Purkinje cell (primary cell): ENCODE measurements around the gene SPDYE4. TPM values are rescaled to one million over a fixed set of nuclear protein-coding genes. Genes with fewer than 3 reads are reported as not detected.

ENCODE experiments used
- polyA plus RNA-seq: library from polyadenylated mRNA; unstranded; fragments of >200 nt; fragmentation: Nextera tagmentation; gene quantifications from 2 replicates; pipeline ENCODE4 v1.2.1, GENCODE V29; 2014

SPDYE4 gene, protein sequence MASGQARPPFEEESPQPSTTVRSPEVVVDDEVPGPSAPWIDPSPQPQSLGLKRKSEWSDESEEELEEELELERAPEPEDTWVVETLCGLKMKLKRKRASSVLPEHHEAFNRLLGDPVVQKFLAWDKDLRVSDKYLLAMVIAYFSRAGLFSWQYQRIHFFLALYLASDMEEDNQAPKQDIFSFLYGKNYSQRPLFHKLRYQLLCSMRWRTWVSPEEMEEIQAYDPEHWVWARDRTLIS
- polyA plus RNA-seq, result not detected in 2 replicates

DNA sequence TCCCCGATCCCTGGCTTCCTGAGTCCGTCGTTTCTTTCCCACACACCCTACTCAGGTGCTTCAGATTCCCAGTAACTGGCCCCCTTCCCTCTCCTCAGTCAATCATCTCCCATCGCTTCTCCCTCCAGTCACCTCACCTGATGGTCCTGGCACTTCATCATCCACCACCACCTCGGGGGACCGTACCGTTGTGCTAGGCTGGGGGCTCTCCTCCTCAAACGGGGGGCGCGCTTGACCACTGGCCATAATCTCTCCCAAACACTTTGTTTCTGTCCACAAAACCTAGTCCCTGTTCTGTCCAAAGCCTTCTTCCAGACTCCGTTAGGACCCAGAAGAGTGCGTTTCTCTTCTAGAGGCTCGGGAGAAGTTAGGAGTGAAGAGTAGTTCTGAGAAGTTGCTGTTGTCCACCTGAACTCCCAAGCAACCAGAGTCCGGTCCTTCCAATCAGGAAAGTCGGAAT is at the start of gene SPDYE4:
Gene SPDYE4 (minus strand): TSS at position 410 of the 460 bp plus-strand sequence. CDS start 164 bp downstream, at position 246.

DNA sequence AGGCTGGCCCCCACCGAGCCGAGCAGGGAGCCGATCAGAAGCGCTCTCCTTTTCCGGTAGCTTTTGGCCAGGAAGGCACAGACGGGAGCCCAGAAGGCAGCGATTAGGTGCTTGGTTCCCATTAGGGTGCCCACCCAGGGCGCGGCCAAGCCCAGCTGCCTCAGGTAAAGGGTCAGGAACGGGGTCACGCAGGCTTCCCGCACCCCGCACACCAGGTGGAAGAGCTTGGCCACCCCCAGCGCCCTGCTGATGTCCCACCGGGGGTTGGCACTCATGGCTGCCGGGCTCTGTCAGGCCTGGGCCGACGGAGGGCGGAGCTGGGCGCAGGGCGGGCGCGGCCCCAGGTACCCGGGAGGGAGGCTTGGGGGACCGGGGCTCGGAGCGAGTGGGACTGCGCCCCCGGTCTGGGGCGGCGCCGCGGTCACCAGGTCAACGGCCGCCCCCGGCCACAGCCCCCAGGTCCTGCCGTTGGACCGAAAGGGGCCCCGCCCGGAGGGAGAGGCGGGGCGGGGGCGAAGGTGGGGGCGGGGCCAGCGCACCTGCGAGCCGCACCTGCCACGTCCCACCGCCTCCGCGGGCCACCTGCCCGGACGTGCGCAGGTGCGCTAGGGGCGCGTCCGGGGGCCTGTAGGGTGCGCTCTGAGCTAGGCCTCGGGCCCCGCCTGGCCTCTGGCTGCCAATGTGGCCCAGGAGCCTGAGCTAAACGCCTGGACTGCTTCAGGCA is 40.7 kb upstream of the SPDYE4 start, which contains the start of gene MFSD6L:
Gene MFSD6L (minus strand): TSS at position 520 of the 724 bp plus-strand sequence. CDS start 245 bp downstream, at position 275.

Other genes starting within 250 kb of the SPDYE4 start
- gene MYH10, start 127.8 kb downstream of the SPDYE4 start, polyA plus RNA-seq, result 160 and 192 TPM in 2 replicates
- not detected in 2 replicates for gene CCDC42, start 13.7 kb downstream of the SPDYE4 start, polyA plus RNA-seq
- not detected in 2 replicates for gene MFSD6L, start 40.8 kb upstream of the SPDYE4 start, polyA plus RNA-seq
- gene PIK3R6, start 109.1 kb upstream of the SPDYE4 start, polyA plus RNA-seq, result not detected in 2 replicates
- not detected in 2 replicates for gene PIK3R5, start 207.2 kb upstream of the SPDYE4 start, polyA plus RNA-seq